ENCODE results near the gene FOXA1.

DNA sequence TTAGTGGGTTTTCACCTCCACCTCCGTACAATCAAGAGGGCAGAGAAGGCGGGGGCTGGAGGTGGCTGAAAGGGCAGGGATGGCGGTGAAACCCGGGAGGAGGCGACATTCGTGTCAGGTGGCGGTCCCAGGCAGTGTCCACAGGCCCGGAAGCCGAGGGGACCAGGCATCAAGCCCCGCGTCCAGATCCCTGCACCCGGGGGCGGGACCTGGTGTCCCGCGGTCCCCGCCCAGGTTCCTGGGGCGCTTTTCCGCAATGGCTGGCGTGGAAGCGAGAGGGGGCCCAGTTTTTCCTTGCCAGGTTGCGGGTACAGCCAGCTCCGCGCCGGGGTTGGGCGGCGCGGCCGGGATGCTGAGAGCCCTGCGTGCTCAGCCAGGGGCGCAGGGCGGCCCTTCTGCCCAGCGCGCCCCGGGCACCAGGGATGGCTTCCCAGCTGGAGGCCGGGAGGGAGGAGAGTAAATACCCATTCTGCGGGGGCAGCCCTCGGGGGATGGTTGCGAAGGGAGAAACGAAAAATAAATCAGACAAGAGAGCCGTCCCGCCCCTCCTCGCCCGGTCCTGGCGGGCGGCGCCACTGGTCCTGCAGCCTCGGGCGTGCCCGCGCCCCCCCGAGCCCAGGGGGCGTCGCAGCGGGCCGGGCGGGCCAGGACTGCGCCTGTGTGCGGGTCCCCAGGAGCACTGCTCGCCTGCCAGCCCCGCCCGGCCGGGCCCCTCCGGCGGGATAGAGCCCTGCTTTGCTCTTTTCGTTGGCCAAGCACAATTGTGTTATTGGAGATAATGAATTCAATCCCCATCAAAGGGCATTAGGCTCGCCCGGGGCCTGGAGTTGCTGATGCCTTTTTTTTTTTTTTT lies 11.5 kb downstream of the FOXA1 start:
- no peak for TF ChIP-seq POU2F2 (IDR thresholded peaks at IDR 0.05; ENCODE audit: low read depth, low read length)
- no peak for TF ChIP-seq POLR2AphosphoS5 (IDR thresholded peaks at IDR 0.05; ENCODE audit: low read depth, low read length)
- no peak for TF ChIP-seq PAX5 (IDR thresholded peaks at IDR 0.05; ENCODE audit: insufficient read depth, low read length, severe bottlenecking)
- no peak for TF ChIP-seq TAF1 (IDR thresholded peaks at IDR 0.05; ENCODE audit: low read depth, low read length)
- TF ChIP-seq POLR2A (IDR thresholded peaks at IDR 0.05; ENCODE audit: low read depth, low read length), result no peak
- TF ChIP-seq SPI1 (IDR thresholded peaks at IDR 0.05; ENCODE audit: low read depth, low read length), result no peak

Measured in GM12891 (cell line).